WTC11 (cell line): ENCODE data around the gene UROC1.

Source experiments
- ATF3 ChIP-seq: sonication (generic); formaldehyde crosslinking; conservative IDR thresholded peaks from 2 replicates; pipeline ENCODE4 v1.8.1; 2022; ENCODE audit warnings: mild to moderate bottlenecking, missing genetic modification reagents
- JUN ChIP-seq: sonication (generic); formaldehyde crosslinking; IDR thresholded peaks from 2 replicates; pipeline ENCODE4 v1.8.0; 2023; ENCODE audit warnings: mild to moderate bottlenecking, missing genetic modification reagents
- NFATC4 ChIP-seq: fragments of 250-450 bp; sonication (Bioruptor Pico); IDR thresholded peaks from 2 replicates; pipeline ENCODE4 v1.9.0; 2021; ENCODE audit warnings: mild to moderate bottlenecking
- NR1H2 ChIP-seq: sonication (generic); formaldehyde crosslinking; IDR thresholded peaks from 2 replicates; pipeline ENCODE4 v1.9.0; 2021; ENCODE audit warnings: mild to moderate bottlenecking, moderate library complexity, missing genetic modification reagents
- PRDM15 ChIP-seq: sonication (generic); formaldehyde crosslinking; IDR thresholded peaks from 2 replicates; pipeline ENCODE4 v1.8.0; 2022; ENCODE audit warnings: missing genetic modification reagents
- PRRX2 ChIP-seq: fragments of 250-450 bp; sonication (Bioruptor Pico); IDR thresholded peaks from 2 replicates; pipeline ENCODE4 v1.8.0; 2021; ENCODE audit warnings: mild to moderate bottlenecking
- TCF7 ChIP-seq: sonication (generic); formaldehyde crosslinking; IDR thresholded peaks from 2 replicates; pipeline ENCODE4 v1.8.0; 2022; ENCODE audit warnings: mild to moderate bottlenecking, low read depth, missing genetic modification reagents, moderate library complexity
- TEAD4 ChIP-seq: sonication (generic); formaldehyde crosslinking; IDR thresholded peaks from 2 replicates; pipeline ENCODE4 v1.8.0; 2022; ENCODE audit warnings: mild to moderate bottlenecking, missing genetic modification reagents
- ZNF121 ChIP-seq: sonication (generic); formaldehyde crosslinking; IDR thresholded peaks from 2 replicates; pipeline ENCODE4 v1.8.0; 2023; ENCODE audit warnings: missing genetic modification reagents
- TF ChIP-seq, protein P1 (sequence below): fragments of 200-600 bp; IDR thresholded peaks from 2 replicates; pipeline ENCODE4 v1.8.0; 2022; ENCODE audit warnings: antibody characterized with exemption
- TF ChIP-seq, protein P2 (sequence below): sonication (generic); formaldehyde crosslinking; IDR thresholded peaks from 2 replicates; pipeline ENCODE4 v1.8.1; 2023; ENCODE audit warnings: mild to moderate bottlenecking, missing genetic modification reagents, borderline replicate concordance

DNA sequence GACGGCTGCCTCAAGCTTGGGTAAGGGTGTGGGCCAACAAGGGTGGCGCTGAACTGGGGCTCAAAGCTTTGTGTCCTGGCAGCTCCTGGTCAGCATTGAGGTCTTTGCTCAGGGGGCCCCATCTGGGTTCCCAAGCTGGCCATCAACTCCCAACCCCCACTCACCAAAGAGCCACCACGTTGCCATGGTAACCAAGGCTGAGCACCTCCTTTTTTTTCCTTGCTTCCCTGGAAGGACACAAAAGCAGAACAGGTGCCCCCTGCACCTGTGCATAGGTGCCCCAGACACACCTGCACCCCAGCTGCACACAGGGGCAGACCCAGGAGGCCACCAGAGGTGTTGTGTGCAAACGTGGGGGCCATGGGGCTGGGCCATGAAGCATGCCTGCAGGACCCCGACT, 16.5 kb downstream of the UROC1 start:
- TF ChIP-seq, protein P1, sequence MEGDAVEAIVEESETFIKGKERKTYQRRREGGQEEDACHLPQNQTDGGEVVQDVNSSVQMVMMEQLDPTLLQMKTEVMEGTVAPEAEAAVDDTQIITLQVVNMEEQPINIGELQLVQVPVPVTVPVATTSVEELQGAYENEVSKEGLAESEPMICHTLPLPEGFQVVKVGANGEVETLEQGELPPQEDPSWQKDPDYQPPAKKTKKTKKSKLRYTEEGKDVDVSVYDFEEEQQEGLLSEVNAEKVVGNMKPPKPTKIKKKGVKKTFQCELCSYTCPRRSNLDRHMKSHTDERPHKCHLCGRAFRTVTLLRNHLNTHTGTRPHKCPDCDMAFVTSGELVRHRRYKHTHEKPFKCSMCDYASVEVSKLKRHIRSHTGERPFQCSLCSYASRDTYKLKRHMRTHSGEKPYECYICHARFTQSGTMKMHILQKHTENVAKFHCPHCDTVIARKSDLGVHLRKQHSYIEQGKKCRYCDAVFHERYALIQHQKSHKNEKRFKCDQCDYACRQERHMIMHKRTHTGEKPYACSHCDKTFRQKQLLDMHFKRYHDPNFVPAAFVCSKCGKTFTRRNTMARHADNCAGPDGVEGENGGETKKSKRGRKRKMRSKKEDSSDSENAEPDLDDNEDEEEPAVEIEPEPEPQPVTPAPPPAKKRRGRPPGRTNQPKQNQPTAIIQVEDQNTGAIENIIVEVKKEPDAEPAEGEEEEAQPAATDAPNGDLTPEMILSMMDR = no peak
- no peak for TF ChIP-seq TCF7 (CRISPR knock-in tag)
- TF ChIP-seq NR1H2 (CRISPR knock-in tag) = no peak
- no peak for TF ChIP-seq JUN
- TF ChIP-seq ATF3 (CRISPR knock-in tag) = no peak
- TF ChIP-seq PRRX2 (CRISPR knock-in tag) = no peak
- no peak for TF ChIP-seq PRDM15 (CRISPR knock-in tag)
- TF ChIP-seq TEAD4 (CRISPR knock-in tag) = no peak
- TF ChIP-seq ZNF121 (CRISPR knock-in tag) = no peak
- TF ChIP-seq, protein P2, sequence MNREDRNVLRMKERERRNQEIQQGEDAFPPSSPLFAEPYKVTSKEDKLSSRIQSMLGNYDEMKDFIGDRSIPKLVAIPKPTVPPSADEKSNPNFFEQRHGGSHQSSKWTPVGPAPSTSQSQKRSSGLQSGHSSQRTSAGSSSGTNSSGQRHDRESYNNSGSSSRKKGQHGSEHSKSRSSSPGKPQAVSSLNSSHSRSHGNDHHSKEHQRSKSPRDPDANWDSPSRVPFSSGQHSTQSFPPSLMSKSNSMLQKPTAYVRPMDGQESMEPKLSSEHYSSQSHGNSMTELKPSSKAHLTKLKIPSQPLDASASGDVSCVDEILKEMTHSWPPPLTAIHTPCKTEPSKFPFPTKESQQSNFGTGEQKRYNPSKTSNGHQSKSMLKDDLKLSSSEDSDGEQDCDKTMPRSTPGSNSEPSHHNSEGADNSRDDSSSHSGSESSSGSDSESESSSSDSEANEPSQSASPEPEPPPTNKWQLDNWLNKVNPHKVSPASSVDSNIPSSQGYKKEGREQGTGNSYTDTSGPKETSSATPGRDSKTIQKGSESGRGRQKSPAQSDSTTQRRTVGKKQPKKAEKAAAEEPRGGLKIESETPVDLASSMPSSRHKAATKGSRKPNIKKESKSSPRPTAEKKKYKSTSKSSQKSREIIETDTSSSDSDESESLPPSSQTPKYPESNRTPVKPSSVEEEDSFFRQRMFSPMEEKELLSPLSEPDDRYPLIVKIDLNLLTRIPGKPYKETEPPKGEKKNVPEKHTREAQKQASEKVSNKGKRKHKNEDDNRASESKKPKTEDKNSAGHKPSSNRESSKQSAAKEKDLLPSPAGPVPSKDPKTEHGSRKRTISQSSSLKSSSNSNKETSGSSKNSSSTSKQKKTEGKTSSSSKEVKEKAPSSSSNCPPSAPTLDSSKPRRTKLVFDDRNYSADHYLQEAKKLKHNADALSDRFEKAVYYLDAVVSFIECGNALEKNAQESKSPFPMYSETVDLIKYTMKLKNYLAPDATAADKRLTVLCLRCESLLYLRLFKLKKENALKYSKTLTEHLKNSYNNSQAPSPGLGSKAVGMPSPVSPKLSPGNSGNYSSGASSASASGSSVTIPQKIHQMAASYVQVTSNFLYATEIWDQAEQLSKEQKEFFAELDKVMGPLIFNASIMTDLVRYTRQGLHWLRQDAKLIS (CRISPR knock-in tag) = no peak
- no peak for TF ChIP-seq NFATC4 (CRISPR knock-in tag)
